Activated naive CD8-positive, alpha-beta T cell treated with anti-CD3 and anti-CD28 coated beads for 36 hours (primary cell): Measurements from ENCODE around the gene DBR1. TPM values are rescaled to one million over a fixed set of nuclear protein-coding genes. Genes with fewer than 3 reads are reported as not detected.
A peak's percentile ranks its signal among the peaks of the same experiment; 100 is the strongest.

Experiments
- DNase-seq: peaks from one replicate; pipeline ENCODE4 v3.0.0; 2021
- H3K27ac Mint-ChIP-seq: one replicate; pipeline ENCODE4 v1.8.0; 2022; ENCODE audit warnings: mild to moderate bottlenecking, moderate library complexity, mixed read lengths
- H3K27me3 Mint-ChIP-seq: one replicate; pipeline ENCODE4 v1.8.0; 2022; ENCODE audit warnings: mild to moderate bottlenecking, mixed read lengths
- H3K36me3 Mint-ChIP-seq: one replicate; pipeline ENCODE4 v1.8.0; 2021; ENCODE audit warnings: mild to moderate bottlenecking, mixed read lengths
- H3K4me1 Mint-ChIP-seq: one replicate; pipeline ENCODE4 v1.8.0; 2021; ENCODE audit warnings: mixed read lengths
- H3K4me3 Mint-ChIP-seq: one replicate; pipeline ENCODE4 v1.8.0; 2022; ENCODE audit warnings: mild to moderate bottlenecking, moderate library complexity, mixed read lengths
- H3K9me3 Mint-ChIP-seq: one replicate; pipeline ENCODE4 v1.8.0; 2022; ENCODE audit warnings: mixed read lengths
- total RNA-seq, 2 experiments: library from RNA; stranded (reverse); gene quantifications; one replicate each; pipeline ENCODE4 v1.2.3, GENCODE V29; 2021

DBR1 gene
- total RNA-seq, 2 experiments from 2014 or later: 28.1 to 32.7 TPM

DNA sequence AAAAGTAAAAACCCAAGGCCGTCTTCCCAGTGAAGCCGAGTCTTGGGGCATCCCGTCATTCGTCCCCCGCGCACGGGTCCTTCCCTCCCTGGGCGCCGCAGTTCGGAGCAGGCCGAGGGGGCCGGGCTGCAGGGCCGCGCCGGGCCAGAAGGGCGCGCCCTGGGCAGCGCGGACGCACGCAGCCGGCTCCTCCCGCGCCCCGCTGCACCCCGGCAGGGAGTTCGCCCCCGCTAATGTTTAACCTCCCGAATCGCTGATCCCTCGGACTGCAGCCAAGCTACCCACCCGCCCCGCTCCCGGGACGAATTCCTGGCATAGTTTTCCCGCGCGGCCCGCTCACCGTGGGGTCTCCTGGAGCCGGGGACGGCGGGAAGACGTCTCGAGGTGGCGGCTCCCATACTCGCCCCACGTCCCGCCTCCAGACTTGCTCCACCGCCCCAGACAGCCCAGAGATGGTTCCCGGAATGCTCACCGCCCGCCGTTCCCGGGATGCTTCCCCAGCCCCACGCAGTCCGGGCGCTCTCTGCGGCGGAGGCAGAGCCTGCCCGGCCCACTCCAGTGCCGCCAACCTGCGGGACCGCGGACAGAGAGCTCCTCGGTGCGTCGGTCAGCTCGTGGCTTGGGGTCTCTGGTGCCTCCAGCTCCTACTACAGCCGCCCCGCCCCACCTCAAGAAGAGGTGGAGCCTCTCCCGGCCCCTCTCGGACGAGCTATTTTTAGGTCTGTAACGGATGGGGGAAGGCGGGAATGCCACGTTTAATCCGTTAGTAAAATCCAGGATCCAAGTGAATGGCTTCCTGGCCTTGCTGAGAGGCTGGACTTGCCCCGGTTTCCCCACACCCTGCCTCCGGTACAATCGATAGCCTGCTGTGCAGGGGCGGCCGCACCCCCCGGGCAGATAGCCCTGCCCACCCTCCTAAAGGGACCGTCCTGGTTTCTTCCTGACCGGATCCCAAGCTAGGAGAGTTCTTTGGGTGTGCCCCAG, 59.4 kb downstream of the DBR1 start, which contains the start of gene DZIP1L:
TSS of gene DZIP1L (minus strand) at position 621 of the 984 bp plus-strand sequence. CDS start 11,637 bp downstream, outside the sequence.
- H3K9me3 Mint-ChIP-seq: no peaks in the 10 kb centered on the region
- peaks cover 53% of the 10 kb centered on the region for H3K27me3 Mint-ChIP-seq
- no peaks in the 10 kb centered on the region for H3K36me3 Mint-ChIP-seq
- H3K4me1 Mint-ChIP-seq: peaks cover 3% of the 10 kb centered on the region
- H3K27ac Mint-ChIP-seq: no peak within 1 kb of the TSS
- peak; percentile 56 for DNase-seq
- peak within 1 kb of the TSS; percentile 72 for H3K4me3 Mint-ChIP-seq

DNA sequence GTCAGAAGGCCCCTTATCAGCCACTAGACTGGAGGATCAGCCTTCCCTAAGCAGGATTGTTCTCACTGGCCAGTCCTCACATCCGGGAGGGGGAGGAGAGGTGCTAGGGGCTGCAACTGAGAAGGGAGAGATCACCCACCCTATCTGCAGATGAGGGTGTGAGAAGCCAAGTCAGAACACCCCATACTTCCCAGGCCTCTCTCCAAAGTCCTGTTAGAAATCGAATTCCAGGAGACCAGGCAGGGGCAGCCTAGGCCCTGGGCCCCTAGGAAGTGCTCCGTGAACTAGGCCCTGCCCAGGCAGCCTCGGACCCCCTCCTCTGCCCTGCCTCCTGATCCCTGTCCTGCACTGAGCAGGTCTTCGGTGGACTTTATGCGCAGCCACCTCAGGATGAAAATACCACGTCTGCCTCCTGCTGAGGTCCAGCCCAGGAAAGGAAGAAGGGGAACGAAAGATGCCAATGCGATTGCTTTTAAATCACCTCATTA, 60.2 kb downstream of the DBR1 start:
- Mint-ChIP-seq H3K36me3 (no peaks in the 10 kb centered on the region), H3K27ac (no peak overlapping the region), H3K27me3 (peaks cover 52% of the 10 kb centered on the region), H3K9me3 (no peaks in the 10 kb centered on the region), H3K4me3 (peak overlapping the region; percentile 72), H3K4me1 (peaks cover 3% of the 10 kb centered on the region)
- DNase-seq: no peak

DNA sequence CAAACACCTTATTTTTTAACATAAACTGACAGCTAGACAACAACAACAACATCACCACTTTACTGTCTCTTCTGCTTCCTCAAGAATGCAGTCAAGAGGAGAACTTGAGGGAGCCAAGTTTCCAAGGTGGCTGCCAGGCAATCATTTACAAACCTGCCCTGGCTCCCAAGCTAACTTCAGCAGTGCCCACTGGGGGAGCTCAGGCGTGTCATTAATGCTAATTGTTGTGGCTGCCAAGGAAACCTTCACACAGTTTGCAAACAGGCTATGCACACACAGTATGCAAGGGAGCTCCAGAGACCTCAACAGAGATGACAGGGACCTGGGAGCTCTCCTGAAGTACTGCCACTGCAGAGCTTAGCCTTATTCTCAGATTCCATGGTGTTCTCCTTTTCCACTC, 61.4 kb downstream of the DBR1 start:
- Mint-ChIP-seq H3K9me3 (no peaks in the 10 kb centered on the region), H3K36me3 (no peaks in the 10 kb centered on the region), H3K27me3 (peaks cover 45% of the 10 kb centered on the region), H3K4me3 (no peak overlapping the region), H3K4me1 (peaks cover 3% of the 10 kb centered on the region), H3K27ac (no peak overlapping the region)
- no peak for DNase-seq

DNA sequence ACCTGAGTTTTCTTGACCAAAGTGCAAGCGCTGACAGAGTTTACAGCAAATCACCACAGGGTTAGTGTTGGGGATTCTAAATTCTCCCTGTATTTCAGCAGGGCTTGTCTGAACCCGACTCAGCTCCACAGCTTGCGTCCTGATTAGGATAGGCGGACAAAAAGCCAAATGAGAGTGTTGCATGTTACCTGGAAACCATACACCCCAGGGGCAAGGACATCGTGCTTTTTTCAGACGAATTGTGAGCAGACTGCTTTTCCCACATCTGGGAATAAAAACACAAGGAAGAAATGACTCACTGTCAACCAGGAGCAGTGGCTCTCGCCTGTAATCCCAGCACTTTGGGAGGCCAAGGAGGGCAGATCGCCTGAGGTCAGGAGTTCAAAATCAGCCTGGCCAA, 62.4 kb downstream of the DBR1 start:
- peaks cover 44% of the 10 kb centered on the region for H3K27me3 Mint-ChIP-seq
- H3K4me1 Mint-ChIP-seq: peaks cover 3% of the 10 kb centered on the region
- no peaks in the 10 kb centered on the region for H3K36me3 Mint-ChIP-seq
- no peak for DNase-seq
- no peak overlapping the region for H3K4me3 Mint-ChIP-seq
- H3K27ac Mint-ChIP-seq: no peak overlapping the region
- H3K9me3 Mint-ChIP-seq: no peaks in the 10 kb centered on the region

Other genes starting within 250 kb of the DBR1 start
- not detected for gene CLDN18, start 164.8 kb downstream of the DBR1 start, total RNA-seq
- gene DZIP1L, start 59.3 kb downstream of the DBR1 start, total RNA-seq: under 1 TPM; 0.22 to 0.29 TPM
- gene A4GNT, start 42.5 kb downstream of the DBR1 start, total RNA-seq: not detected
- gene ARMC8, start 12.4 kb upstream of the DBR1 start, total RNA-seq: 10 to 100 TPM; 43.0 to 45.6 TPM
- gene NME9, start 154.9 kb upstream of the DBR1 start, total RNA-seq: not detected
- under 1 TPM; 0.16 to 0.54 TPM for gene MRAS, start 173.7 kb upstream of the DBR1 start, total RNA-seq